Subcutaneous adipose tissue (tissue), 4 donors: ENCODE results near the gene STAT5A. TPM values are rescaled to one million over a fixed set of nuclear protein-coding genes. Genes with fewer than 3 reads are reported as not detected.

Experiments used
- CTCF ChIP-seq: fragments of 450-650 bp; IDR thresholded peaks from one replicate; pipeline ENCODE4 v1.5.1; 2016; ENCODE audit warnings: low read depth, mild to moderate bottlenecking, control low read depth, antibody characterized with exemption, moderate library complexity
- total RNA-seq, 4 donors: library from RNA; depleted of rRNA; stranded (reverse); fragments of >200 nt; gene quantifications; one replicate each; pipeline ENCODE4 v1.1.0, GENCODE V29; 2016

The STAT5A gene
- total RNA-seq, 4 donors from 2014 or later: 158 to 721 (median 285) TPM

- no peak for TF ChIP-seq CTCF
Observed at GRCh38 chr17:42266918-42267766, 21.2 kb upstream of the STAT5A start.

- TF ChIP-seq CTCF: no peak
Observed at GRCh38 chr17:42268236-42268635, 20.1 kb upstream of the STAT5A start.

GRCh38 chr17:42270170-42270535 lies 18.1 kb upstream of the STAT5A start:
- TF ChIP-seq CTCF: no peak

- TF ChIP-seq CTCF: no peak
Observed at GRCh38 chr17:42270596-42270995, 17.7 kb upstream of the STAT5A start.

- no peak for TF ChIP-seq CTCF
Observed at GRCh38 chr17:42271006-42271778, 17.1 kb upstream of the STAT5A start.

GRCh38 chr17:42271779-42272035 lies 16.6 kb upstream of the STAT5A start:
- TF ChIP-seq CTCF: no peak

GRCh38 chr17:42272162-42272907 lies 16.0 kb upstream of the STAT5A start:
- no peak for TF ChIP-seq CTCF
